Natural killer cell (primary cell): ENCODE measurements around the gene KLHL20. TPM values are rescaled to one million over a fixed set of nuclear protein-coding genes. Genes with fewer than 3 reads are reported as not detected.

Experiments used
- ATAC-seq, 3 donors: fragments of 150-1000 bp in 2 of 3; fragments of 200-7000 bp in 1 of 3; cut with Tn5 transposase; 1 replicate in 1 of 3; 2 replicates in 2 of 3; pipeline ENCODE4 v1.10.0; 2021; ENCODE audit warnings: mild to moderate bottlenecking in 2 of 3, moderate library complexity in 2 of 3
- DNase-seq, 2 donors: peaks; one replicate each; pipeline versions ENCODE4 v3.0.0 to v3.0.0-alpha.2; 2013 to 2021; ENCODE audit warnings: mixed read lengths in 1 of 2
- H3K27ac ChIP-seq: one replicate; pipeline ENCODE4 v1.5.1; 2013; ENCODE audit warnings: mild to moderate bottlenecking, low read length
- H3K27me3 ChIP-seq: one replicate; pipeline ENCODE4 v1.6.1; 2013; ENCODE audit warnings: low read length; ENCODE audit not compliant: control insufficient read depth, insufficient read depth
- H3K36me3 ChIP-seq: one replicate; pipeline ENCODE4 v1.6.1; 2013; ENCODE audit warnings: low read length; ENCODE audit not compliant: control insufficient read depth, insufficient read depth
- H3K4me1 ChIP-seq: one replicate; pipeline ENCODE4 v1.6.1; 2013; ENCODE audit warnings: low read length; ENCODE audit not compliant: control insufficient read depth, insufficient read depth
- H3K4me3 ChIP-seq: one replicate; pipeline ENCODE4 v1.5.1; 2013; ENCODE audit warnings: low read length
- H3K9me3 ChIP-seq: one replicate; pipeline ENCODE4 v1.6.1; 2013; ENCODE audit warnings: low read length; ENCODE audit not compliant: control insufficient read depth, insufficient read depth
- H3K27ac Mint-ChIP-seq, 2 donors: one replicate each; pipeline ENCODE4 v1.8.0; 2022; ENCODE audit warnings: mild to moderate bottlenecking in 2 of 2, mixed read lengths in 2 of 2, moderate library complexity in 1 of 2
- H3K27me3 Mint-ChIP-seq, 2 donors: one replicate each; pipeline ENCODE4 v1.8.0; 2022; ENCODE audit warnings: low read depth in 2 of 2, mixed read lengths in 2 of 2
- H3K36me3 Mint-ChIP-seq: one replicate; pipeline ENCODE4 v1.8.0; 2022; ENCODE audit warnings: mixed read lengths
- H3K4me1 Mint-ChIP-seq, 2 donors: one replicate each; pipeline ENCODE4 v1.8.0; 2022; ENCODE audit warnings: mixed read lengths in 2 of 2
- H3K4me3 Mint-ChIP-seq: one replicate; pipeline ENCODE4 v1.8.0; 2022; ENCODE audit warnings: mild to moderate bottlenecking, moderate library complexity, mixed read lengths
- H3K9me3 Mint-ChIP-seq, 2 donors: one replicate each; pipeline ENCODE4 v1.8.0; 2022; ENCODE audit warnings: mixed read lengths in 2 of 2
- WGBS: methylation state at CpG from one replicate; pipeline ENCODE4 v1.1.7; 2013; ENCODE audit warnings: missing lambda C conversion rate; ENCODE audit not compliant: insufficient coverage; 5-methylcytosine and 5-hydroxymethylcytosine counted together
- intact Hi-C: fragments of 100-400 bp; cut with micrococcal nuclease; formaldehyde crosslinking; loops from one replicate; pipeline ENCODE4 v1.14.2; 2022
- total RNA-seq, 4 donors: library from RNA; stranded (reverse); fragments of 120-200 nt in 1 of 4; gene quantifications; one replicate each; pipeline versions ENCODE4 v1.2.3 to v1.2.4, GENCODE V29; 2013 to 2022
- TF ChIP-seq, protein P1 (sequence below): fragments of 200-600 bp; IDR thresholded peaks from one replicate; pipeline ENCODE4 v1.8.0; 2022; ENCODE audit warnings: antibody characterized with exemption

Gene KLHL20
- total RNA-seq, 3 donors from 2014 or later (not counting 1 experiment from before 2014, with no cell fraction given), result 31.4 to 34.5 (median 33.1) TPM

DNA sequence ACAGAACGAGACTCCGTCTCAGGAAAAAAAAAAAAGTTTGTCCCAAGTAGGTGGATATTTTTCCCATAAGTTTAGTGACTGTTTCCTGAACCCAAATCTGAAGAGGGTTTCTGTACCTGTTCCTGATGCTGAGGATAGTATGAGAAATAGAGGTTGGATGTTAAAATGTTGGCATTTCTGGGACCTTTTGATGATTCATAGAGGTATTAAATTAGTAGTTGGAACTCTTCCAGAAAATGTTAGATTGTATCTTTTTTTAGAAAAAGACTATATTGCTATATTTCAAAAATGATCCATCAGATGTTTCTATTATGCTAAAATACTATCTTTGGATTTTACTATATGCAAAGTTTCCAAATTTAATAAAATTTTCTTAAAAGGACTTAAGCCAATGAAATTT, 112.8 kb downstream of the KLHL20 start:
- WGBS, result 89% methylated on average over 2 of the region's 2 CpGs
- H3K4me3 ChIP-seq, result no peak overlapping the region
- no peak for ATAC-seq
- H3K4me1 ChIP-seq, result peaks cover 17% of the 10 kb centered on the region
- Mint-ChIP-seq H3K27me3 (no peaks in the 10 kb centered on the region), H3K4me1 (peaks cover 27 to 29% of the 10 kb centered on the region in 2 donors), H3K27ac (no peak overlapping the region), H3K36me3 (no peaks in the 10 kb centered on the region), H3K4me3 (no peak overlapping the region), H3K9me3 (no peaks in the 10 kb centered on the region)
- no peaks in the 10 kb centered on the region for H3K9me3 ChIP-seq
- intact Hi-C loops, result loop anchor here (10.0 kb wide), 1 partner anchor 113 kb away; the partner anchor contains the start of gene KLHL20
- TF ChIP-seq, protein P1, sequence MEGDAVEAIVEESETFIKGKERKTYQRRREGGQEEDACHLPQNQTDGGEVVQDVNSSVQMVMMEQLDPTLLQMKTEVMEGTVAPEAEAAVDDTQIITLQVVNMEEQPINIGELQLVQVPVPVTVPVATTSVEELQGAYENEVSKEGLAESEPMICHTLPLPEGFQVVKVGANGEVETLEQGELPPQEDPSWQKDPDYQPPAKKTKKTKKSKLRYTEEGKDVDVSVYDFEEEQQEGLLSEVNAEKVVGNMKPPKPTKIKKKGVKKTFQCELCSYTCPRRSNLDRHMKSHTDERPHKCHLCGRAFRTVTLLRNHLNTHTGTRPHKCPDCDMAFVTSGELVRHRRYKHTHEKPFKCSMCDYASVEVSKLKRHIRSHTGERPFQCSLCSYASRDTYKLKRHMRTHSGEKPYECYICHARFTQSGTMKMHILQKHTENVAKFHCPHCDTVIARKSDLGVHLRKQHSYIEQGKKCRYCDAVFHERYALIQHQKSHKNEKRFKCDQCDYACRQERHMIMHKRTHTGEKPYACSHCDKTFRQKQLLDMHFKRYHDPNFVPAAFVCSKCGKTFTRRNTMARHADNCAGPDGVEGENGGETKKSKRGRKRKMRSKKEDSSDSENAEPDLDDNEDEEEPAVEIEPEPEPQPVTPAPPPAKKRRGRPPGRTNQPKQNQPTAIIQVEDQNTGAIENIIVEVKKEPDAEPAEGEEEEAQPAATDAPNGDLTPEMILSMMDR, result no peak
- no peaks in the 10 kb centered on the region for H3K27me3 ChIP-seq
- H3K27ac ChIP-seq, result no peak overlapping the region
- no peak for DNase-seq
- H3K36me3 ChIP-seq, result peaks cover 17% of the 10 kb centered on the region

DNA sequence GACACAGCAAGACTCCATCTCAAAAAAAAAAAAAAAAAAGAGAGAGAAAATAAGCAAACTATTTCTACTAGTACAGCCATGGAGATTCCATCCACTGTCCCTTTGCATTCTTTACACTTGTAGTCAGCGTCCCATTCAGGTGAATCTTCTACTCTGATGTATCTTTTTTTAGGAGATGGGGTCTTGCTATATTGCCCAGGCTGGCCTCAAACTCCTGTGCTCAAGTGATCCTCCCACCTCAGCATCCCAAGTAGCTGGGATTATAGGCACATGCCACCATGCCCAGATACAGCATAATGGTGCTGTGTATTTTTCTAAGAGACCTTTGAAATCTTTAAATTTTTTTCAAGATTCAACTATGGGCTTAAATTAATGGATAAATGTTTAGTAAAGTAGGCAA, 118.0 kb downstream of the KLHL20 start:
- no peaks in the 10 kb centered on the region for H3K9me3 ChIP-seq
- TF ChIP-seq, protein P1, result no peak
- ATAC-seq, result no peak
- intact Hi-C loops, result no loop called here
- peaks cover 44% of the 10 kb centered on the region for H3K36me3 ChIP-seq
- H3K4me3 Mint-ChIP-seq, result no peak overlapping the region
- no peak for DNase-seq
- WGBS, result 83% methylated on average over 1 of the region's 1 CpG
- H3K27ac ChIP-seq, result no peak overlapping the region
- peaks cover 8% of the 10 kb centered on the region for H3K36me3 Mint-ChIP-seq
- no peaks in the 10 kb centered on the region for H3K4me1 ChIP-seq
- H3K27me3 ChIP-seq, result no peaks in the 10 kb centered on the region
- no peak overlapping the region for H3K27ac Mint-ChIP-seq
- no peaks in the 10 kb centered on the region for H3K9me3 Mint-ChIP-seq
- H3K4me3 ChIP-seq, result no peak overlapping the region
- no peaks in the 10 kb centered on the region for H3K27me3 Mint-ChIP-seq
- H3K4me1 Mint-ChIP-seq, result no peaks in the 10 kb centered on the region

Other genes with a start within 250 kb of the KLHL20 start
- 10 to 100 TPM; 95.2 to 99.9 (median 99.9) TPM for gene PRDX6, start 237.6 kb upstream of the KLHL20 start, total RNA-seq
- not detected for gene SLC9C2, start 111.9 kb upstream of the KLHL20 start, total RNA-seq
- gene TEX50, start 79.6 kb upstream of the KLHL20 start, total RNA-seq, result not detected
- not detected for gene ANKRD45, start 45.1 kb upstream of the KLHL20 start, total RNA-seq
- gene DARS2, start 109.7 kb downstream of the KLHL20 start, total RNA-seq, result 1 to 10 TPM; 5.0 to 8.4 (median 5.8) TPM
- 10 to 100 TPM in 2 of 3 donors, 1 to 10 TPM in 1; 8.8 to 16.4 (median 10.0) TPM for gene CENPL, start 109.9 kb downstream of the KLHL20 start, total RNA-seq
- gene GAS5, start 153.0 kb downstream of the KLHL20 start, total RNA-seq, result 100 to 1,000 TPM; 208 to 299 (median 214) TPM
- 10 to 100 TPM; 38.2 to 47.3 (median 39.8) TPM for gene ZBTB37, start 153.4 kb downstream of the KLHL20 start, total RNA-seq
- under 1 TPM in 2 of 3 donors, not detected in 1; 0.38 to 0.48 TPM for gene SERPINC1, start 202.3 kb downstream of the KLHL20 start, total RNA-seq